EL (cell line): ENCODE data around the gene MMP11.

ENCODE experiments used
- DNase-seq: peaks from one replicate; pipeline ENCODE4 v3.0.0-alpha.2; 2016

MMP11 gene

DNA sequence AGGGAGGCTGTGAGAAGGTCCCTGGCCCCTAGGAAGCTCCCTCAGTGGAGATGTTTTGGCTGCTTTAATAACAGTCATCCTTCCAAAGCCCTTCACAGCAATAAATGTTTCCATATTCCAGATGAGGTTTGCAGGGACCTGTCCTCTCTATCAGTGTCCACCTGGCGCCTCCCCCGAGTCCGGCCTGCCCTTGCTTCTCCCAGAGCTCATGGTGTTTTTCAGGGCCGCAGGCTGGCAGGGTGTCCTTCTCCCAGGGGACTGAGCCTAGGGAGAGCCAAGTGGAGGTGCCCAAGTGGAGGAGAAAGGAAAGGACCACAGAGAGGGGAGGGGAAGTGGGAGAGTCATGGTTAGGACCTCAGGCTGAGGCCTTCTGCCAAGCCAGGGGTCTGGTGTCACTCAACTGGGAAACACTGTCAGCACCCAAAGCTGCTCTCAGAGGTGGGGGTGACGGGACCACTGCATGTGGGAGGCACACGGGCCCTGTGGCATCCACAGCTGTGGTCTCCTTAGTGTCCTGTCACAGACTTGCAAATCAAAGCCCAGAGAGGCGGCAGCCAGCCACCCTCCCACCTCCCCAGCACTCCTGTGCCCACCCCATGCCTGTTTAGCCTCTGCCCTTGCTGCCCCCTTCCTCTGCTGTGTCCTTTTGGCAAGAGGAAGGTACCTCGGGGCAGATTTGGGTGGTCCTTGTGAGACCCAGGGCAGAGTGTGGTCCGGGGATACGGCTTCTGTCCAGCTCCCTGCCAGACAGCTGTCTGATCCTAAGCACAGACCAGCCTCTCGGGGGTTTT, 59.8 kb downstream of the MMP11 start:
- DNase-seq = no peak

DNA sequence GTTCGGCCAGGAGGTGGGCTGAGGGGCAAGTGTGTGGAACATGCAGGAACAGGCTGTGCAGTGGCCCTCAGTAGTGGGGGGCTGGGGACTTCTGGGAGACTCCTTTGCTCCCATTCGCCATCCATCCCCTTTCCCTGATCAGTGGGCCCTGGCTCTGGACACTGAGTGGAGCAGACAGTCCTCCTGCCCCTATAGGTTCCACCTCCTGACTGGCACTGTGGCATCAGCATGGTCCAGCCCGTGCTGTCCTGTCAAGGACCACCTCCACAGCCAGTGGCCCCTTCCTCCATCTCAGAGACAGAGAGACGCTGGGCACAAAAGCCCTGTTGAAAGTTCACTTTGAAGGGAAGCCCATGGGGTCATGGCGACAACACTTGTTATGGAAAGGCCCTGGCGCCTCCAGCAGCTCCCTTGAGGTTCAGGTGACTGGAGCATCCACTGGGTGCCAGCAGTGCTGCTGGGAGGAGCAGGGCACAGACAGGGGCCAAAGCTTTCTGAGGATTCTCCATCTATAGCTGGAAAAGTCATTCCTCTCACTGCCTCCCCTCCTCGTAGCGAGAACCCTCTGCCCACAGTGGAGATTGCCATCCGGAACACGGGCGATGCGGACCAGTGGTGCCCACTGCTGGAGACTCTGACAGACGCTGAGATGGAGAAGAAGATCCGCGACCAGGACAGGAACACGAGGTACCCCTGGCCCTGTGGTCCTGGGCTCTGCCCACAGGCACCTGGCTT, 60.5 kb downstream of the MMP11 start:
- DNase-seq = no peak
